Subcutaneous adipose tissue (tissue), 4 donors: ENCODE data around the gene DNAJC1. TPM values are rescaled to one million over a fixed set of nuclear protein-coding genes. Genes with fewer than 3 reads are reported as not detected.

ENCODE experiments used
- total RNA-seq, 4 donors: library from RNA; depleted of rRNA; stranded (reverse); fragments of >200 nt; gene quantifications; one replicate each; pipeline ENCODE4 v1.1.0, GENCODE V29; 2016
- TF ChIP-seq, protein P1 (sequence below): fragments of 450-650 bp; IDR thresholded peaks from one replicate; pipeline ENCODE4 v1.5.1; 2016; ENCODE audit warnings: low read depth, mild to moderate bottlenecking, control low read depth, antibody characterized with exemption, moderate library complexity

The DNAJC1 gene
- 10 to 100 TPM; 24.0 to 75.8 (median 56.0) TPM for total RNA-seq

- TF ChIP-seq, protein P1, sequence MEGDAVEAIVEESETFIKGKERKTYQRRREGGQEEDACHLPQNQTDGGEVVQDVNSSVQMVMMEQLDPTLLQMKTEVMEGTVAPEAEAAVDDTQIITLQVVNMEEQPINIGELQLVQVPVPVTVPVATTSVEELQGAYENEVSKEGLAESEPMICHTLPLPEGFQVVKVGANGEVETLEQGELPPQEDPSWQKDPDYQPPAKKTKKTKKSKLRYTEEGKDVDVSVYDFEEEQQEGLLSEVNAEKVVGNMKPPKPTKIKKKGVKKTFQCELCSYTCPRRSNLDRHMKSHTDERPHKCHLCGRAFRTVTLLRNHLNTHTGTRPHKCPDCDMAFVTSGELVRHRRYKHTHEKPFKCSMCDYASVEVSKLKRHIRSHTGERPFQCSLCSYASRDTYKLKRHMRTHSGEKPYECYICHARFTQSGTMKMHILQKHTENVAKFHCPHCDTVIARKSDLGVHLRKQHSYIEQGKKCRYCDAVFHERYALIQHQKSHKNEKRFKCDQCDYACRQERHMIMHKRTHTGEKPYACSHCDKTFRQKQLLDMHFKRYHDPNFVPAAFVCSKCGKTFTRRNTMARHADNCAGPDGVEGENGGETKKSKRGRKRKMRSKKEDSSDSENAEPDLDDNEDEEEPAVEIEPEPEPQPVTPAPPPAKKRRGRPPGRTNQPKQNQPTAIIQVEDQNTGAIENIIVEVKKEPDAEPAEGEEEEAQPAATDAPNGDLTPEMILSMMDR: no peak
Observed at GRCh38 chr10:22003177-22003963, at the start of gene DNAJC1. Gene DNAJC1 (minus strand): TSS chr10:22003730. CDS start chr10:22003434, 296 bp downstream.

DNA sequence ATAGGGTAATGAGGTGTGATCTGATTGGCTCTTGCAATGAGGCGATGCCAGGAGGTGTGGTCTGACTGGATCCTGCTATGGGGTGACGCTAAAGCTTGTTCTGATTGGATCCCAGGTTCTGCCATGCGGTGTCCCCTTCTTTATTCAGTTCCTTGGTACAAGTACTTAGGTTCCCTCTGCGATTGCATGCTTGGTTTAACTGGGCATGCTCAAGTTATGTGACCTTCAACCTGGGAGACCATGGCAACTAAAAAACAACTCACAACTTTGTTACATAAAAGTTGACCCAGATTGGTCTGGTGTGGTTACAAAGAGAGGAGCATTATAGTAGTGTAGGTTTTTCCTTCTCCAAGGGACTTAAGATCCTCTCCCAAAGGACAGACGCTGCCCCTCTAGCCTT is 49.5 kb upstream of the DNAJC1 start:
- TF ChIP-seq, protein P1: no peak

GRCh38 chr10:22049635-22050034 is 46.1 kb upstream of the DNAJC1 start:
- TF ChIP-seq, protein P1: no peak

- TF ChIP-seq, protein P1: no peak
Observed at GRCh38 chr10:22047812-22048211, 44.3 kb upstream of the DNAJC1 start.

DNA sequence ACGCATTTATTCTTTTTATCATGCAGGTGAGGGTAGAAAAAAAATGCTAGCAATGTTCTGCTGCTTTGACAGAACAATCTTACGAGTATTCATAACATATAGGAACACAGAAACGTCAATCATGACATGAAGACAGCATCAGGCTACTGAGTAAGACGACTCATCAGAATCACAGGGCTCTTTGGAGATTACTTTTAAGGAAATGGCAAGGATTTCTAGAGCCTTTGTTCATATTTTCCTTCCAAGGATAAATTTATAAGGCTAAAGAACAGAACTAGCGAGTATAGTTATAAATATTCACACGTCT is 39.8 kb upstream of the DNAJC1 start:
- TF ChIP-seq, protein P1: no peak

GRCh38 chr10:22042557-22043326 is 39.2 kb upstream of the DNAJC1 start:
- TF ChIP-seq, protein P1: no peak

DNA sequence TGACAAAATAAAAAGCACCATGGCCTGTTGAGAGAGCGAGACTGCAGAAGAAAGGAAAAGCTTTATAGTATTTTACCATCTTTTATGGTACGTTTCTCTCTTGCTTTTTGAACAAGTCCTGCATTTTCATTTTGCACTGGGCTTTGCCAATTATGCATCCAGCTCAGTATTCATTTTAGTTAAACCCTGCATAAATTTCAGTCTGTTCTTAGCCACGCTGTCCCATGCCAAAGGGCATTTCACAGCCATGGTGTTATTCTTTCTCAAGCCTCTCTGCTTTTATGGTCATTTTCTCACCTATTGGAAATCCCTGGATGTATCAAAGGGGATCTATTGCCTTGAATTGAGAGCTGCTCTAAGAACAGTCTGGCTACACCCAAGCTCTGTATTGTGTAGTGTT is 30.8 kb upstream of the DNAJC1 start:
- TF ChIP-seq, protein P1: no peak
